Measurements from ENCODE around the gene MCL1. TPM values are rescaled to one million over a fixed set of nuclear protein-coding genes. Genes with fewer than 3 reads are reported as not detected.

Gene MCL1
- total and polyA plus RNA-seq, 4 donors, result 109 to 336 (median 300) TPM

GRCh38 chr1:150621497-150622302 lies 42.3 kb upstream of the MCL1 start:
- H3K36me3 ChIP-seq (ENCODE audit: control insufficient read depth in 4 of 4, insufficient read depth in 4 of 4, low read length in 4 of 4), result peaks cover 24 to 64% (median 36%) of the 10 kb centered on the region in 4 donors
- no peak overlapping the region for H3K4me3 ChIP-seq
- ATAC-seq (ENCODE audit: insufficient read depth, low FRiP score), result no peak
- peaks cover 0 to 26% (median 0%) of the 10 kb centered on the region in 5 donors for H3K4me1 ChIP-seq (ENCODE audit: control insufficient read depth in 5 of 5, insufficient read depth in 5 of 5, low read length in 5 of 5)
- no peaks in the 10 kb centered on the region for H3K27me3 ChIP-seq (ENCODE audit: control insufficient read depth in 3 of 3, insufficient read depth in 3 of 3, low read length in 2 of 3)
- WGBS, 2 donors, result 54 to 56% methylated on average over 8 of the region's 8 CpGs
- H3K9me3 ChIP-seq (ENCODE audit: control insufficient read depth in 4 of 4, insufficient read depth in 3 of 4, low read length in 3 of 4), result no peaks in the 10 kb centered on the region
- peak overlapping the region; percentile 49 to 67 for H3K27ac ChIP-seq (ENCODE audit: low read depth in 1 of 2, low read length in 1 of 2)
- no peak overlapping the region for H3K9ac ChIP-seq (ENCODE audit: insufficient read depth in 1 of 2, low read length in 2 of 2)
- TF ChIP-seq CTCF (IDR thresholded peaks at IDR 0.05; ENCODE audit: control extremely low read depth, extremely low read depth), result peak; percentile 62
- DNase-seq, result peak; percentile 52 to 75 (median 58)

- Histone ChIP-seq H3K9me3 (ENCODE audit: control insufficient read depth in 4 of 4, insufficient read depth in 3 of 4, low read length in 3 of 4) (no peaks in the 10 kb centered on the region), H3K27ac (ENCODE audit: low read depth in 1 of 2, low read length in 1 of 2) (peak overlapping the region; percentile 49 to 52), H3K4me3 (no peak overlapping the region), H3K36me3 (ENCODE audit: control insufficient read depth in 4 of 4, insufficient read depth in 4 of 4, low read length in 4 of 4) (peaks cover 20 to 59% (median 32%) of the 10 kb centered on the region in 4 donors), H3K4me1 (ENCODE audit: control insufficient read depth in 5 of 5, insufficient read depth in 5 of 5, low read length in 5 of 5) (peaks cover 0 to 26% (median 0%) of the 10 kb centered on the region in 5 donors), H3K27me3 (ENCODE audit: control insufficient read depth in 3 of 3, insufficient read depth in 3 of 3, low read length in 2 of 3) (no peaks in the 10 kb centered on the region), H3K9ac (ENCODE audit: insufficient read depth in 1 of 2, low read length in 2 of 2) (no peak overlapping the region)
- no peak for ATAC-seq (ENCODE audit: insufficient read depth, low FRiP score)
- no peak for DNase-seq
- TF ChIP-seq CTCF (IDR thresholded peaks at IDR 0.05; ENCODE audit: control extremely low read depth, extremely low read depth), result no peak
- 97 to 100% methylated on average over 2 of the region's 2 CpGs for WGBS, 2 donors
These were observed 41.5 kb upstream of the MCL1 start for GRCh38 chr1:150620919-150621318.

GRCh38 chr1:150619576-150620509 lies 40.4 kb upstream of the MCL1 start:
- Histone ChIP-seq H3K9me3 (ENCODE audit: control insufficient read depth in 4 of 4, insufficient read depth in 3 of 4, low read length in 3 of 4) (no peaks in the 10 kb centered on the region), H3K27me3 (ENCODE audit: control insufficient read depth in 3 of 3, insufficient read depth in 3 of 3, low read length in 2 of 3) (no peaks in the 10 kb centered on the region), H3K4me1 (ENCODE audit: control insufficient read depth in 5 of 5, insufficient read depth in 5 of 5, low read length in 5 of 5) (peaks cover 0 to 29% (median 0%) of the 10 kb centered on the region in 5 donors), H3K36me3 (ENCODE audit: control insufficient read depth in 4 of 4, insufficient read depth in 4 of 4, low read length in 4 of 4) (peaks cover 17 to 58% (median 25%) of the 10 kb centered on the region in 4 donors), H3K9ac (ENCODE audit: insufficient read depth in 1 of 2, low read length in 2 of 2) (no peak overlapping the region), H3K27ac (ENCODE audit: low read depth in 1 of 2, low read length in 1 of 2) (peak overlapping the region; percentile 53 to 76), H3K4me3 (no peak overlapping the region)
- DNase-seq, result peak in 2 of 3 donors; percentile 26 to 38
- no peak for TF ChIP-seq CTCF (IDR thresholded peaks at IDR 0.05; ENCODE audit: control extremely low read depth, extremely low read depth)
- peak; percentile 65 for ATAC-seq (ENCODE audit: insufficient read depth, low FRiP score)
- 24 to 42% methylated on average over 4 of the region's 4 CpGs for WGBS, 2 donors
